ENCODE results near the gene TBX18.

DNA sequence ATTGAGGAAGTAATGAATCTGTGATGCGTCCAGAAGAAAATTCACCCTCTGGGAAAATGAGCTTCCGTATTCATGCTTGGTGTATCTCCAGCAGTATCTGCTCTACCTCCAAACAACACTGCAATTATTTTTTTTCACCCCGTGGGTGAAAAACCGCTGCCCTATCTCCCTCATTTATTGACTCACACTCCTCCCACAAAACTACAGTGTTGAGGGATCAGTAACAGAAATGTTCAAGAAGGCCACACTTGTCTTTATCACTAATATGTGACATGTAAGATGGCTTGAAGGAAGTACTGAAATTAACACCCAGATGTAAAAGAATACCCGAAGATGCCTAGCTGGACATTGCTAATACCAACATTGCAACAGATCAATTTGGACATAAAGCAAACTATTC is 4.9 kb upstream of the TBX18 start:
- TF ChIP-seq, protein P1, sequence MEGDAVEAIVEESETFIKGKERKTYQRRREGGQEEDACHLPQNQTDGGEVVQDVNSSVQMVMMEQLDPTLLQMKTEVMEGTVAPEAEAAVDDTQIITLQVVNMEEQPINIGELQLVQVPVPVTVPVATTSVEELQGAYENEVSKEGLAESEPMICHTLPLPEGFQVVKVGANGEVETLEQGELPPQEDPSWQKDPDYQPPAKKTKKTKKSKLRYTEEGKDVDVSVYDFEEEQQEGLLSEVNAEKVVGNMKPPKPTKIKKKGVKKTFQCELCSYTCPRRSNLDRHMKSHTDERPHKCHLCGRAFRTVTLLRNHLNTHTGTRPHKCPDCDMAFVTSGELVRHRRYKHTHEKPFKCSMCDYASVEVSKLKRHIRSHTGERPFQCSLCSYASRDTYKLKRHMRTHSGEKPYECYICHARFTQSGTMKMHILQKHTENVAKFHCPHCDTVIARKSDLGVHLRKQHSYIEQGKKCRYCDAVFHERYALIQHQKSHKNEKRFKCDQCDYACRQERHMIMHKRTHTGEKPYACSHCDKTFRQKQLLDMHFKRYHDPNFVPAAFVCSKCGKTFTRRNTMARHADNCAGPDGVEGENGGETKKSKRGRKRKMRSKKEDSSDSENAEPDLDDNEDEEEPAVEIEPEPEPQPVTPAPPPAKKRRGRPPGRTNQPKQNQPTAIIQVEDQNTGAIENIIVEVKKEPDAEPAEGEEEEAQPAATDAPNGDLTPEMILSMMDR (IDR thresholded peaks at IDR 0.05): no peak
- TF ChIP-seq, protein P2, sequence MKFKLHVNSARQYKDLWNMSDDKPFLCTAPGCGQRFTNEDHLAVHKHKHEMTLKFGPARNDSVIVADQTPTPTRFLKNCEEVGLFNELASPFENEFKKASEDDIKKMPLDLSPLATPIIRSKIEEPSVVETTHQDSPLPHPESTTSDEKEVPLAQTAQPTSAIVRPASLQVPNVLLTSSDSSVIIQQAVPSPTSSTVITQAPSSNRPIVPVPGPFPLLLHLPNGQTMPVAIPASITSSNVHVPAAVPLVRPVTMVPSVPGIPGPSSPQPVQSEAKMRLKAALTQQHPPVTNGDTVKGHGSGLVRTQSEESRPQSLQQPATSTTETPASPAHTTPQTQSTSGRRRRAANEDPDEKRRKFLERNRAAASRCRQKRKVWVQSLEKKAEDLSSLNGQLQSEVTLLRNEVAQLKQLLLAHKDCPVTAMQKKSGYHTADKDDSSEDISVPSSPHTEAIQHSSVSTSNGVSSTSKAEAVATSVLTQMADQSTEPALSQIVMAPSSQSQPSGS (CRISPR knock-in tag; IDR thresholded peaks at IDR 0.05; ENCODE audit: borderline replicate concordance, low read depth): no peak
- TF ChIP-seq, protein P3, sequence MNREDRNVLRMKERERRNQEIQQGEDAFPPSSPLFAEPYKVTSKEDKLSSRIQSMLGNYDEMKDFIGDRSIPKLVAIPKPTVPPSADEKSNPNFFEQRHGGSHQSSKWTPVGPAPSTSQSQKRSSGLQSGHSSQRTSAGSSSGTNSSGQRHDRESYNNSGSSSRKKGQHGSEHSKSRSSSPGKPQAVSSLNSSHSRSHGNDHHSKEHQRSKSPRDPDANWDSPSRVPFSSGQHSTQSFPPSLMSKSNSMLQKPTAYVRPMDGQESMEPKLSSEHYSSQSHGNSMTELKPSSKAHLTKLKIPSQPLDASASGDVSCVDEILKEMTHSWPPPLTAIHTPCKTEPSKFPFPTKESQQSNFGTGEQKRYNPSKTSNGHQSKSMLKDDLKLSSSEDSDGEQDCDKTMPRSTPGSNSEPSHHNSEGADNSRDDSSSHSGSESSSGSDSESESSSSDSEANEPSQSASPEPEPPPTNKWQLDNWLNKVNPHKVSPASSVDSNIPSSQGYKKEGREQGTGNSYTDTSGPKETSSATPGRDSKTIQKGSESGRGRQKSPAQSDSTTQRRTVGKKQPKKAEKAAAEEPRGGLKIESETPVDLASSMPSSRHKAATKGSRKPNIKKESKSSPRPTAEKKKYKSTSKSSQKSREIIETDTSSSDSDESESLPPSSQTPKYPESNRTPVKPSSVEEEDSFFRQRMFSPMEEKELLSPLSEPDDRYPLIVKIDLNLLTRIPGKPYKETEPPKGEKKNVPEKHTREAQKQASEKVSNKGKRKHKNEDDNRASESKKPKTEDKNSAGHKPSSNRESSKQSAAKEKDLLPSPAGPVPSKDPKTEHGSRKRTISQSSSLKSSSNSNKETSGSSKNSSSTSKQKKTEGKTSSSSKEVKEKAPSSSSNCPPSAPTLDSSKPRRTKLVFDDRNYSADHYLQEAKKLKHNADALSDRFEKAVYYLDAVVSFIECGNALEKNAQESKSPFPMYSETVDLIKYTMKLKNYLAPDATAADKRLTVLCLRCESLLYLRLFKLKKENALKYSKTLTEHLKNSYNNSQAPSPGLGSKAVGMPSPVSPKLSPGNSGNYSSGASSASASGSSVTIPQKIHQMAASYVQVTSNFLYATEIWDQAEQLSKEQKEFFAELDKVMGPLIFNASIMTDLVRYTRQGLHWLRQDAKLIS (CRISPR knock-in tag; IDR thresholded peaks at IDR 0.05; ENCODE audit: borderline replicate concordance): no peak
- TF ChIP-seq SP1 (CRISPR knock-in tag; conservative IDR thresholded peaks at IDR 0.05) (no peak), CREM (CRISPR knock-in tag; IDR thresholded peaks at IDR 0.05) (no peak)

Data from WTC11 (cell line).